HG02678 (cell line): ENCODE measurements around the gene DLGAP1.
"Not testable (repeated sequence)": the region's sequence is repeated elsewhere in the genome, so short reads cannot be mapped to it uniquely, and the experiment has no call there.

Experiments
- ATAC-seq: cut with Tn5 transposase; IDR thresholded peaks from one replicate; pipeline ENCODE4 v1.9.1; 2021; ENCODE audit warnings: mild to moderate bottlenecking, moderate library complexity; ENCODE audit not compliant: unreplicated experiment

Gene DLGAP1

GRCh38 chr18:3652380-3653262 is 802.5 kb downstream of the DLGAP1 start:
- no peak for ATAC-seq

- ATAC-seq = no peak
These were observed 803.8 kb downstream of the DLGAP1 start for GRCh38 chr18:3651266-3651665.

GRCh38 chr18:3650521-3651042 is 804.5 kb downstream of the DLGAP1 start:
- ATAC-seq = not testable (repeated sequence)

- ATAC-seq = no peak
These were observed 805.3 kb downstream of the DLGAP1 start for GRCh38 chr18:3649633-3650426.

GRCh38 chr18:3649135-3649632 is 805.9 kb downstream of the DLGAP1 start:
- no peak for ATAC-seq

GRCh38 chr18:3648641-3649040 is 806.5 kb downstream of the DLGAP1 start:
- ATAC-seq = no peak

GRCh38 chr18:3648200-3648599 is 806.9 kb downstream of the DLGAP1 start:
- no peak for ATAC-seq

- ATAC-seq = no peak
These were observed 807.5 kb downstream of the DLGAP1 start for GRCh38 chr18:3647636-3648035.

- no peak for ATAC-seq
These were observed 809.5 kb downstream of the DLGAP1 start for GRCh38 chr18:3645384-3646156.

GRCh38 chr18:3634250-3634939 is 820.7 kb downstream of the DLGAP1 start:
- ATAC-seq = no peak

GRCh38 chr18:3631887-3632286 is 823.2 kb downstream of the DLGAP1 start:
- no peak for ATAC-seq

GRCh38 chr18:3626929-3627458 is 828.1 kb downstream of the DLGAP1 start:
- no peak for ATAC-seq

- no peak for ATAC-seq
These were observed 829.4 kb downstream of the DLGAP1 start for GRCh38 chr18:3625742-3626091.

- ATAC-seq = no peak
These were observed 830.0 kb downstream of the DLGAP1 start for GRCh38 chr18:3624935-3625741.

GRCh38 chr18:3624546-3624934 is 830.6 kb downstream of the DLGAP1 start:
- no peak for ATAC-seq

- ATAC-seq = no peak
These were observed 831.1 kb downstream of the DLGAP1 start for GRCh38 chr18:3623769-3624545.

GRCh38 chr18:3620146-3621119 is 834.7 kb downstream of the DLGAP1 start:
- ATAC-seq = no peak
